SKM-1 (cell line): Measurements from ENCODE around the gene PCDH12.

ENCODE experiments used
- DNase-seq: peaks from one replicate; lab custom pipeline; 2025; ENCODE audit not compliant: unreplicated experiment; lab: John Stamatoyannopoulos, UW

Gene PCDH12

DNA sequence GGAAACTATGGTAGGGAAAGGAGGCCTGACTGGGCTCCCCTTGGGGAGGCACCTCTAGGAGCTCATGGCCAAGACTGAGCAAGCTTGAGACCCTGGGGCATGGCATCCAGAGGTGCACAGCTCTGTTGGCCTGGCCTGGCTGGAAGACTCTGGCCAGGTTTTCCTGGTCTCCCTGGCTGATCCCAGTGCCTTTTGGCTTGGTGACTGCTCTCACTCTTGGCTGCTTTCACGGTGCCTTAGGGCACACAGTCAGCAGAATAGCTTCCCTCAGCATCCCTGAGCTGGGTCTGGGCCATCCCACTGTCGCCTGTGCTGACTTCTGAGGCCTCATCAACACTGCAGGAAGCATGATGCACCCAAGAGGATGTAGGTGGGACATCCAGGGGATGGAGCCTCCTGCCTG is 47.7 kb downstream of the PCDH12 start:
- DNase-seq = no peak

DNA sequence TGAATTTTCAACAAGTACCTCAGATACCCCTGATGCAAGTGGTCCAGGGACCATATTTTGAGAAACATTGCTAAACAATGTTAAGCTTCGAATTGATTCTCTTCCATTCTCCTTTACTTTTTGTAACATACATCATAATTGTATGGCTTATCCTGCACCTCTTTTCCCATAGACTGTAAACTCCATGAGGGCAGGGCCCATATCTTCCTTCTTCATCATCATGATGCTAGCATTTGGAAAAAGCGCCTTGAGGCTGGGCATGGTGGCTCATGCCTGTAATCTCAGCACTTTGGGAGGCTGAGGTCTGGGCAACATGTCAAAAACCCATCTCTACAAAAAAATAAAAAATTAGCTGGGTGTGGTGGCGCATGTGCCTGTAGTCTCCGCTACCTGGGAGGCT is 48.8 kb downstream of the PCDH12 start:
- no peak for DNase-seq

DNA sequence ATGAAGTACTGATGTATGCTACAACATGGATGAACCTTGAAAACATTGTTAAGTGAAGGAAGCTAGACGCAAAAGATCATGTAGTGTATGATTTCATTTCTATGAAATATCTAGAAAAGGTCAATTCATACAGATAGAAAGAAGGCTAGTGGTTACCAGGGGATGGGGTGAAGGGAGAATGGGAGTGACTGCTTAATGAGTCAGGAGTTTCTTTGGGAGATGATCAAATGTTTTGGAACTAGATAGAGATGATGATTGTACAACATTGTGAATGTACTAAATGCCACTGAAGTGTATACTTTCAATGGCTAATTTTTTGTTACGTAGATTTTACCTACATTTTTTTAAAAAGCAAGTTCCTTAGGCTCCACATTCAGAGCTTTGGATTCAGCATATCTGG is 49.2 kb downstream of the PCDH12 start:
- DNase-seq = no peak

DNA sequence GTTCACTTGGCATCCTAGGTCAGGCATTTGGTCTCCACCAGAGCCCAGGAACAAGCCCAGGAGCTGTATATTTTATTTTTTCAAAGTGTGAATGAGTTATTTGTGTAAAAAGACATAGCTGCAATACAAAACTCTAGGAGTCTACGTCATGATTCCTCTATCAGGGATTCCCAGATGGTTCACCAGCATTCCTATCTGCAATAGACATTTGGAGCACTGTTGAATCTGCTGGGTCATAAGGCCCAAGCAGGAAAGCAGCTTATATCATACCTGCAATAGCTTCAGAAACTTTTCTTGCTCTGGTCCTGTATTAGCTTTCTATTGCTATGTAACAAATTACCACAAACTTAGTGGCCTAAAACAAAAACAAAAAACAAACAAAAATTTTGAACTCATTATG is 51.0 kb downstream of the PCDH12 start:
- no peak for DNase-seq

DNA sequence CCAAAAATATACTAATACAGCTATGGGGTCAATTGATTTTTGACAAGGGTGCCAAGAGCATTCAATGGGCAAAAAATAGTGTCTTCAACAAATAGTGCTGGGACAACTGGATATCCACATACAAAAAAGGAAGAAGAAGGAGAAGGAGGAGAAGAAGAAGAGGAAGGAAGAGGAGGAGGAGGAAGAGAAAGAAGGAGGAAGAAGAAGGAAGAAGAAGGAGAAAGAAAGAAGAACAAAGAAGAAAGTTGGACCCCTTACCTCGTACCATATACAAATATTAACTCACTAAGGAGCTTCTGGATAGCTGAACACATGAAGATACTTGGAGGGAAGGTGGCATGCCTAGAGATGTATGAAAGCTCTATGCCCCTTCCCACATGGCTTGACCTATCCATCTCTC is 51.5 kb downstream of the PCDH12 start:
- no peak for DNase-seq

DNA sequence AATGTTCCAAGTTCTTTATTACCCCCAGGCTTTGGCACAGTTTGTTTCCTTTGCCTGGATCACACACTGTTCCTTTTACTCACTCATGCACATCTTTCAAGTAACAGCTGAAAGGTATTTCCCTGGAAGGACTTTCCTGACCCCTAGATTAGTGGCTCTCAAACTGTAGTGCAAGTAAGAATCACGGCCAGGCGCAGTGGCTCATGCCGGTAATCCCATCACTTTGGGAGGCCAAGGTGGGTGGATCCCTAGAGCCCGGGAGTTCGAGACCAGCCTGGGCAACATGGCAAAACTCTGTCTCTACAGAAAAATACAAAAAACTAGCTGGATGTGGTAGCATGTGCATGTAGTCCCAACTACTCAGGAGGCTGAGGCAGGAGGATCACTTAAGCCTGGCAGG is 53.5 kb downstream of the PCDH12 start:
- DNase-seq = no peak

DNA sequence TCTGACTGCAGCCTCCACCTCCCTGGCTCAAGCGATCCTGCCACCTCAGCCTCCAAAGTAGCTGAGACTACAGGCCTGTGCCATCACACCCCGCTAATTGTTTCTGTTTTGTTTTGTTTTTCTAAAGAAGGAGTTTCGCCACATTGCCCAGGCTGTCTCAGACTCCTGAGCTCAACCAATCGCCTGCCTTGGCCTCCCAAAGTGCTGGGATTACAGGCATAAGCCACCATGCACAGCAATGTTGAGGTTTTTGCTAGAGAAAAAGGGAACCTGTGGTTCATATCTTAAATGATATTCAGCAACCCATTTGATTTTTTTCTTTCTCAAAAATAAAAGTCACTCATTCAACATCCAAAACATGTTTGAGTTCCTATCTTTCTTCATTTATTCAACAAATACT is 54.7 kb downstream of the PCDH12 start:
- peak; percentile 45 for DNase-seq

DNA sequence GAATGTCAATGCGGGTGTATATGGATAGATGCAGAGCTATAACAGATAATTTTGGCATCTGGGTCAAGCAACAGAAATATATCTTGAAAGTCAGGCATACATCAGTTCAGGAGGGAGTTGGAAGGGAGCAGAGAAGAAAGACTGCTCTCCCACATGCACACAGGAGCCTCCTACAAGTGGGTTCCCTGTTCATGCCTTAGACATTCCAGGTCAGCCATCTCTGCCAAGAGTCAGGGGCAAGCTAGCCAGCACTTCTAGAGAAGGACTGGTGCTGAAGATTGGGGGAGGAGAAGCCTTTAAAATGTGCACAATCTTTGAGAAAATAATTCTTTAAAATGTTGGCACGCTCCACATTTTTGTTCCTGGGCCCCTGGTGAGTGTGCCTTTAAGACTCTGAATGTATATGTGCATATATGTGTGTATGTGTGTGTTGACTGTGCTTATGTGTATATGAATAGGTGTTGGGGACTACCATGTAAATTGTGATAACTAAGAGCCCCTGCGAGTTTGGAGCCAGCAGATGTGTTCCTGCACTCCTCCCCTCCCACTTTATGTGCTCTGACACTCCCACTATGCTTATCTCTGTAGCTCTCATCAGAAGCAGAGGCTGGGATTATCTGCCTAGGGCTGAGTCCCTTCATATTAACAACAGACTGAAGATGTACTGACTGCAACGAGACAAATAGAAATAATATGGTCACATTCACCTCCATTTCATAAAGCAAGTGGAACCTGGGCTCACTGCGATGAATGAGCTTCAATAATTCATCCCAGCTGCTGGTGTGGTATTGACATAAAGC is 55.8 kb downstream of the PCDH12 start:
- no peak for DNase-seq

DNA sequence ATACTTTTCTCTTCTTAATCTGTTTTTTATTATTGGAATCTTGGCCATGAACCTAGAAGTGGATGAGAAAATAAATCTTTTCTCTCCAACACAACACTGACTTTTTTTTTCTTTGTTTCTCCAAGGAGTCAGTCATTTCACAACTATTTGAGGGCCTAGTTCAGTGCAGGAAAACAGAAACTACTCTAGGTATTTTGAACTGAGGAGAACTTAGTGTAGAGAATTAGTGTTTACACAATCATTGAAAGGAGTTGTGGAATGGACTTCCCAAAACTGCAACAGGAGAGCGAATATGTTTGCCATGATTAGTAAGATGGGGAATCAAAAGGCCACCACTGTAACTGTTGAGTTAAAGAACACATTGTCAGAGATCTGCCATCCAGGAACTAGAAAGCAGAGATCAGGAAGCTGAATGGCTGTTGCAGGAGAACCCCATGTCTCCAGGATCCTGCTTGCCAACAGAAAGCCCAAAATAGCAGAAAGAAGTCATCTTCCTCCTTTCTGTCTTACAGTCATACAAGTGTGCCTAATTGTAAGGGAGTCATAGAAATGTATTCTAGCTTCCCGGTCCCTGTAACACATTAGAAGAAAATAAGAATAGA is 59.5 kb downstream of the PCDH12 start:
- DNase-seq = no peak

DNA sequence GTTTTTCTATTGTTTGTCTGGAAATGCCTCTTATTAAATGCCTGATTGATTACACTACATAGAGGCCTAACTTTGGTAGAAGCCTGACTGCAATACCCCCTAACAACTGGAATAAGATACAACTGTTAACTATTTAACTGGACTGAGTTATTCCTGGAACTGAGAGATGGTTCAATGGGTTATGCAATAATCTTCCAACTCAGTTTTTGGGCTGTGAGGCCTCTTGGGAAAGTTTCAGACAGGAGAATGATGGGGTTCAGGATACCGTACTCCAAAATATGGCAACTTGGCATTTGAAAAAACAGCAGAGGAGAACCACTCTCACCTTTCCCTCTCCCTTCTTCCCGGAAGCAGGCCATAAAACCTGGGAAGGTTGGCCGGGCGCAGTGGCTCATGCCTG is 60.6 kb downstream of the PCDH12 start:
- DNase-seq = no peak
